Fibroblast of lung (primary cell): ENCODE results near the gene CPT1C.

Source experiments
- EZH2 ChIP-seq: IDR thresholded peaks from 2 replicates; pipeline ENCODE4 v1.5.1; 2012; ENCODE audit warnings: low read length, control low read depth, mild to moderate bottlenecking; ENCODE audit errors: missing control alignments
- TF ChIP-seq, protein P1 (sequence below), 2 donors: IDR thresholded peaks in 1 of 2; conservative IDR thresholded peaks in 1 of 2; 1 replicate in 1 of 2; 2 replicates in 1 of 2; pipeline ENCODE4 v1.5.1; 2011 to 2012; ENCODE audit warnings: low read length in 2 of 2, control low read depth in 1 of 2, inconsistent platforms in 1 of 2, low read depth in 1 of 2, mild to moderate bottlenecking in 1 of 2

- TF ChIP-seq, protein P1, sequence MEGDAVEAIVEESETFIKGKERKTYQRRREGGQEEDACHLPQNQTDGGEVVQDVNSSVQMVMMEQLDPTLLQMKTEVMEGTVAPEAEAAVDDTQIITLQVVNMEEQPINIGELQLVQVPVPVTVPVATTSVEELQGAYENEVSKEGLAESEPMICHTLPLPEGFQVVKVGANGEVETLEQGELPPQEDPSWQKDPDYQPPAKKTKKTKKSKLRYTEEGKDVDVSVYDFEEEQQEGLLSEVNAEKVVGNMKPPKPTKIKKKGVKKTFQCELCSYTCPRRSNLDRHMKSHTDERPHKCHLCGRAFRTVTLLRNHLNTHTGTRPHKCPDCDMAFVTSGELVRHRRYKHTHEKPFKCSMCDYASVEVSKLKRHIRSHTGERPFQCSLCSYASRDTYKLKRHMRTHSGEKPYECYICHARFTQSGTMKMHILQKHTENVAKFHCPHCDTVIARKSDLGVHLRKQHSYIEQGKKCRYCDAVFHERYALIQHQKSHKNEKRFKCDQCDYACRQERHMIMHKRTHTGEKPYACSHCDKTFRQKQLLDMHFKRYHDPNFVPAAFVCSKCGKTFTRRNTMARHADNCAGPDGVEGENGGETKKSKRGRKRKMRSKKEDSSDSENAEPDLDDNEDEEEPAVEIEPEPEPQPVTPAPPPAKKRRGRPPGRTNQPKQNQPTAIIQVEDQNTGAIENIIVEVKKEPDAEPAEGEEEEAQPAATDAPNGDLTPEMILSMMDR (conservative IDR thresholded peaks at IDR 0.05 in 1 of 2, IDR thresholded peaks at IDR 0.05 in 1 of 2; ENCODE audit: low read depth in 1 of 2, low read length in 2 of 2) = no peak
- no peak for TF ChIP-seq EZH2
Observed at GRCh38 chr19:49677231-49677900, 13.6 kb upstream of the CPT1C start, which contains the start of gene PRMT1.
